Liver (tissue), 3 donors: ENCODE measurements around the gene ZNF358.

Experiments used
- ATF3 ChIP-seq: IDR thresholded peaks from 2 replicates; pipeline ENCODE4 v1.6.1; 2016; ENCODE audit warnings: antibody characterized with exemption
- CTCF ChIP-seq: fragments of 150-350 bp; IDR thresholded peaks from 2 replicates; pipeline ENCODE4 v1.5.1; 2017; ENCODE audit warnings: improper control_type of control experiment, low read depth, low read length; ENCODE audit not compliant: missing input control
- EGR1 ChIP-seq, 2 donors: IDR thresholded peaks; 2 replicates each; pipeline ENCODE4 v1.6.1; 2016 to 2018; ENCODE audit warnings: antibody characterized with exemption in 2 of 2, low read depth in 2 of 2
- FOXA1 ChIP-seq: IDR thresholded peaks from 2 replicates; pipeline ENCODE4 v1.6.1; 2016; ENCODE audit warnings: antibody characterized with exemption
- GABPA ChIP-seq, 2 donors: IDR thresholded peaks in 1 of 2; conservative IDR thresholded peaks in 1 of 2; 2 replicates each; pipeline ENCODE4 v1.6.1; 2016; ENCODE audit warnings: antibody characterized with exemption in 2 of 2, mild to moderate bottlenecking in 1 of 2, moderate library complexity in 1 of 2
- HNF4G ChIP-seq: IDR thresholded peaks from 2 replicates; pipeline ENCODE4 v1.6.1; 2016; ENCODE audit warnings: antibody characterized with exemption
- MAX ChIP-seq: IDR thresholded peaks from 2 replicates; pipeline ENCODE4 v1.6.1; 2016; ENCODE audit warnings: antibody characterized with exemption
- RAD21 ChIP-seq, 2 donors: IDR thresholded peaks; 2 replicates each; pipeline ENCODE4 v1.6.1; 2016; ENCODE audit warnings: antibody characterized with exemption in 2 of 2, mild to moderate bottlenecking in 2 of 2
- REST ChIP-seq: IDR thresholded peaks from 2 replicates; pipeline ENCODE4 v1.6.1; 2016; ENCODE audit warnings: antibody characterized with exemption, mild to moderate bottlenecking
- RXRA ChIP-seq, 2 donors: IDR thresholded peaks; 2 replicates each; pipeline ENCODE4 v1.6.1; 2017 to 2018; ENCODE audit warnings: antibody characterized with exemption in 2 of 2, mild to moderate bottlenecking in 1 of 2
- SP1 ChIP-seq: IDR thresholded peaks from 2 replicates; pipeline ENCODE4 v1.6.1; 2018; ENCODE audit warnings: antibody characterized with exemption, mild to moderate bottlenecking
- TAF1 ChIP-seq: conservative IDR thresholded peaks from 2 replicates; pipeline ENCODE4 v1.6.1; 2016; ENCODE audit warnings: antibody characterized with exemption, mild to moderate bottlenecking
- YY1 ChIP-seq: IDR thresholded peaks from 2 replicates; pipeline ENCODE4 v1.6.1; 2016; ENCODE audit warnings: antibody characterized with exemption, mild to moderate bottlenecking
- donor health status: healthy.
- donor health status: healthy.

DNA sequence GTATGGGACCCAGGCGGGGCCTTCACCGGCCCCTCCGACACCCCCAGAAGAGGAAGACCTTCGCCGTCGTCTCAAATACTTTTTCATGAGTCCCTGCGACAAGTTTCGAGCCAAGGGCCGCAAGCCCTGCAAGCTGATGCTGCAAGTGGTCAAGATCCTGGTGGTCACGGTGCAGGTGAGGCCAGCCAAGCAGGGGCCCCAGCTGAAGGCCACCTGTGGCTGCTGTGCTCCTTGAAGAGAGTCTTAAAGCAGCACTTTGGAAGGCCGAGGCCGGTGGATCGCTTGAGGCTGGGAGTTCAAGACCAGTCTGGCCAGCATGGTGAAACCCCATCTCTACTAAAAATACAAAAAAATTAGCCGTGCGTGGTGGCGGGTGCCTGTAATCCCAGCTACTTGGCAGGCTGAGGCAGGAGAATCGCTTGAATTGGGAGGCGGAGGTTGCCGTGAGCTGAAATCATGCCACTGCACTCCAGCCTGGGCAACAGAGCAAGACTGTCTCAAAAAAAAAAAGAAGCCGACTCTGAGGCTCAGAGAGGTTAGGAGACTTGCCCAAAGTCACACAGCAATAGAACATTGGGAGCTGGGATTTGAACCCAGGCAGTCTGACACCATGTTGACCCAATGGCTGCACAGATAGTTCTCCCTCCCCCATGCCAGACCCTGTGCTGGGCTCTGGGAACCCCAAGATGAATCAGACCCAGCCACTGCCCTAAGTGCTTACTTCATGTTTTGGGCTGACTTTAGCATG lies 9.3 kb downstream of the ZNF358 start:
- TF ChIP-seq CTCF (no peak), SP1 (no peak), MAX (no peak), GABPA (IDR thresholded peaks at IDR 0.05 in 1 of 2, conservative IDR thresholded peaks at IDR 0.05 in 1 of 2) (no peak), TAF1 (no peak), FOXA1 (no peak), RAD21 (IDR thresholded peaks at IDR 0.05) (no peak), REST (no peak), RXRA (IDR thresholded peaks at IDR 0.05) (no peak), HNF4G (no peak), YY1 (no peak), EGR1 (IDR thresholded peaks at IDR 0.05; ENCODE audit: low read depth in 2 of 2) (no peak), ATF3 (no peak)
